ENCODE measurements around the gene NEK6.

GRCh38 chr9:124333203-124333579, 75.4 kb downstream of the NEK6 start:
- TF ChIP-seq CTCF (IDR thresholded peaks at IDR 0.05) (no peak), POLR2A (IDR thresholded peaks at IDR 0.05) (no peak)

All from lower leg skin (tissue), 3 donors.